Medulla oblongata (tissue), 1 donor: ENCODE measurements around the gene CHRM5.

ENCODE experiments used
- DNase-seq: peaks from one replicate; pipeline ENCODE4 v3.0.0-alpha.2; 2015; ENCODE audit errors: extremely low spot score

Gene CHRM5

GRCh38 chr15:33968224-33968623 lies at the start of gene CHRM5:
Gene CHRM5 (plus strand): TSS chr15:33968497. CDS start chr15:34062718, 94,221 bp downstream.
- no peak for DNase-seq

- DNase-seq, result no peak
Observed at GRCh38 chr15:33923446-33923845, 44.9 kb upstream of the CHRM5 start.

GRCh38 chr15:33926260-33926659 lies 42.0 kb upstream of the CHRM5 start:
- DNase-seq, result no peak

GRCh38 chr15:33932734-33933133 lies 35.6 kb upstream of the CHRM5 start:
- DNase-seq, result no peak

GRCh38 chr15:33934396-33934795 lies 33.9 kb upstream of the CHRM5 start:
- DNase-seq, result no peak

GRCh38 chr15:33934921-33935320 lies 33.4 kb upstream of the CHRM5 start:
- no peak for DNase-seq

GRCh38 chr15:33941279-33942063 lies 26.8 kb upstream of the CHRM5 start:
- DNase-seq, result no peak

GRCh38 chr15:33946152-33946551 lies 22.1 kb upstream of the CHRM5 start:
- no peak for DNase-seq

GRCh38 chr15:33955945-33956344 lies 12.4 kb upstream of the CHRM5 start:
- DNase-seq, result no peak

GRCh38 chr15:33956397-33956796 lies 11.9 kb upstream of the CHRM5 start:
- DNase-seq, result no peak

- DNase-seq, result no peak
Observed at GRCh38 chr15:33959844-33960548, 8.3 kb upstream of the CHRM5 start.

- no peak for DNase-seq
Observed at GRCh38 chr15:33960549-33960935, 7.8 kb upstream of the CHRM5 start.

- DNase-seq, result peak; percentile 48
Observed at GRCh38 chr15:33963831-33964664, 4.2 kb upstream of the CHRM5 start.

- no peak for DNase-seq
Observed at GRCh38 chr15:33964665-33965040, 3.6 kb upstream of the CHRM5 start.

GRCh38 chr15:33968821-33969220 lies 524 bp downstream of the CHRM5 start:
- no peak for DNase-seq

- DNase-seq, result no peak
Observed at GRCh38 chr15:33971811-33972210, 3.5 kb downstream of the CHRM5 start.

GRCh38 chr15:33975022-33975565 lies 6.8 kb downstream of the CHRM5 start:
- DNase-seq, result no peak

GRCh38 chr15:33980159-33980558 lies 11.9 kb downstream of the CHRM5 start:
- no peak for DNase-seq

GRCh38 chr15:33982516-33982915 lies 14.2 kb downstream of the CHRM5 start:
- no peak for DNase-seq

GRCh38 chr15:33985287-33985686 lies 17.0 kb downstream of the CHRM5 start:
- no peak for DNase-seq

- no peak for DNase-seq
Observed at GRCh38 chr15:33985751-33986150, 17.5 kb downstream of the CHRM5 start.

GRCh38 chr15:33987444-33987843 lies 19.1 kb downstream of the CHRM5 start:
- DNase-seq, result no peak
